Right lobe of liver (tissue), 4 donors: ENCODE results near the gene PSMD1.

Experiments used
- CTCF ChIP-seq, 4 donors: fragments of 200-600 bp in 3 of 4; fragments of 450-650 bp in 1 of 4; IDR thresholded peaks; one replicate each; pipeline versions ENCODE4 v1.5.1 to v1.8.0; 2016 to 2022; ENCODE audit warnings: antibody characterized with exemption in 4 of 4, mild to moderate bottlenecking in 2 of 4
- POLR2A ChIP-seq: fragments of 450-650 bp; IDR thresholded peaks from one replicate; pipeline ENCODE4 v1.6.1; 2017; ENCODE audit warnings: antibody characterized with exemption, mild to moderate bottlenecking
- donor health status: DM: no; HTN: no; CAD: no.
- donor health status: DM: no; HTN: no; CAD: no.
- donor health status: DM: no; HTN: yes; CAD: no.

GRCh38 chr2:231041061-231041689, 15.5 kb upstream of the PSMD1 start:
- no peak for TF ChIP-seq CTCF (IDR thresholded peaks at IDR 0.05)
- TF ChIP-seq POLR2A = no peak
